H1 (cell line): ENCODE data around the gene CDR2. TPM values are rescaled to one million over a fixed set of nuclear protein-coding genes. Genes with fewer than 3 reads are reported as not detected.

Experiments
- CTCF ChIA-PET: fragments of 300-600 bp; sonication (Branson Sonifier 250); formaldehyde crosslinking; loops from one replicate; lab custom pipeline; 2021; ENCODE audit not compliant: partially characterized antibody; lab: Charles Lee
- POLR2A ChIA-PET: fragments of 300-600 bp; sonication (Branson Sonifier 250); formaldehyde crosslinking; loops from one replicate; lab custom pipeline; 2021; ENCODE audit warnings: inconsistent platforms; ENCODE audit not compliant: partially characterized antibody; lab: Charles Lee
- DNase-seq, 2 experiments: peaks; one replicate each; pipeline versions ENCODE4 v3.0.0 to v3.0.0-alpha.2; 2010 to 2022; ENCODE audit warnings: low spot score in 2 of 2, low read depth in 1 of 2, mixed read lengths in 1 of 2
- FAIRE-seq: peaks from 2 replicates; lab custom pipeline; 2011; peaks lifted over from hg19 to GRCh38; lab: Jason Lieb, UNC
- H2AFZ ChIP-seq: 2 replicates; pipeline ENCODE4 v1.8.1; 2012; ENCODE audit warnings: low read length, inconsistent platforms
- H2AK5ac ChIP-seq: 2 replicates; pipeline ENCODE4 v1.6.1; 2013; ENCODE audit warnings: low read depth, low read length
- H2BK120ac ChIP-seq: replicated peaks from 2 replicates; pipeline ENCODE3; 2013; ENCODE audit warnings: low read depth, low read length, inconsistent platforms
- H2BK12ac ChIP-seq: 2 replicates; pipeline ENCODE4 v1.6.1; 2013; ENCODE audit warnings: low read depth, low read length
- H2BK15ac ChIP-seq: 2 replicates; pipeline ENCODE4 v1.6.1; 2013; ENCODE audit warnings: low read length
- H2BK20ac ChIP-seq: 2 replicates; pipeline ENCODE4 v1.6.1; 2013; ENCODE audit warnings: low read length
- H2BK5ac ChIP-seq: 2 replicates; pipeline ENCODE4 v1.6.1; 2013; ENCODE audit warnings: low read depth, low read length
- H3K14ac ChIP-seq: 2 replicates; pipeline ENCODE4 v1.6.1; 2013; ENCODE audit warnings: inconsistent platforms; ENCODE audit not compliant: insufficient read length
- H3K18ac ChIP-seq: 2 replicates; pipeline ENCODE4 v1.6.1; 2013; ENCODE audit warnings: low read length; ENCODE audit errors: extremely low read depth
- H3K23ac ChIP-seq: 2 replicates; pipeline ENCODE4 v1.6.1; 2013; ENCODE audit warnings: inconsistent platforms; ENCODE audit not compliant: insufficient read length
- H3K23me2 ChIP-seq: 2 replicates; pipeline ENCODE4 v1.6.1; 2013; ENCODE audit warnings: low read depth, low read length
- H3K27ac ChIP-seq: 2 replicates; pipeline ENCODE4 v1.6.1; 2011; ENCODE audit warnings: low read depth, low read length, inconsistent platforms
- H3K27me3 ChIP-seq, 4 experiments: replicated peaks in 1 of 4; 1 replicate in 1 of 4; 2 replicates in 3 of 4; pipeline versions ENCODE4 v1.6.1 to v1.8.1; 2011 to 2013; ENCODE audit warnings: low read length in 3 of 4, mild to moderate bottlenecking in 3 of 4, inconsistent platforms in 2 of 4, mixed read lengths in 2 of 4, moderate library complexity in 1 of 4; ENCODE audit not compliant: control insufficient read depth in 3 of 4, insufficient read depth in 3 of 4; ENCODE audit errors: extremely low read depth in 1 of 4
- H3K36me3 ChIP-seq, 4 experiments: 2 replicates each; pipeline versions ENCODE4 v1.6.1 to v1.8.1; 2011 to 2013; ENCODE audit warnings: mild to moderate bottlenecking in 4 of 4, low read length in 3 of 4, moderate library complexity in 2 of 4, control low read depth in 1 of 4, inconsistent platforms in 1 of 4; ENCODE audit not compliant: insufficient read depth in 4 of 4, control insufficient read depth in 2 of 4
- H3K4ac ChIP-seq: replicated peaks from 2 replicates; pipeline ENCODE3; 2013; ENCODE audit warnings: low read length, low read depth, mixed read lengths, inconsistent platforms; ENCODE audit not compliant: insufficient read length
- H3K4me1 ChIP-seq, 4 experiments: replicated peaks in 1 of 4; 1 replicate in 1 of 4; 2 replicates in 3 of 4; pipeline versions ENCODE4 v1.6.1 to v1.8.1; 2011 to 2013; ENCODE audit warnings: low read length in 3 of 4, inconsistent platforms in 2 of 4, mixed read lengths in 1 of 4; ENCODE audit not compliant: insufficient read depth in 4 of 4, control insufficient read depth in 3 of 4
- H3K4me2 ChIP-seq, 2 experiments: 2 replicates each; pipeline versions ENCODE4 v1.6.1 to v1.8.1; 2011 to 2013; ENCODE audit warnings: low read depth in 2 of 2, low read length in 2 of 2, control low read depth in 1 of 2, inconsistent platforms in 1 of 2, mild to moderate bottlenecking in 1 of 2; ENCODE audit not compliant: insufficient read depth in 1 of 2
- H3K4me3 ChIP-seq, 4 experiments: fragments of 200-600, 300-600 bp in 1 of 4; sonication (generic), shearing (Covaris generic), sonication (Bioruptor Twin) in 1 of 4; 2 replicates each; pipeline versions ENCODE4 v1.5.1 to v1.8.1; 2011 to 2016; ENCODE audit warnings: low read length in 4 of 4, low read depth in 3 of 4, control low read depth in 2 of 4, inconsistent platforms in 2 of 4, mild to moderate bottlenecking in 2 of 4, mixed read lengths in 1 of 4, moderate library complexity in 1 of 4; ENCODE audit not compliant: insufficient read depth in 2 of 4; ENCODE audit errors: extremely low read depth in 1 of 4
- H3K56ac ChIP-seq: replicated peaks from 2 replicates; pipeline ENCODE3; 2013; ENCODE audit warnings: low read depth, mild to moderate bottlenecking, mixed read lengths, low read length, inconsistent platforms; ENCODE audit not compliant: insufficient read length
- H3K79me1 ChIP-seq: 2 replicates; pipeline ENCODE4 v1.6.1; 2013; ENCODE audit warnings: low read depth, low read length, control low read depth
- H3K79me2 ChIP-seq, 2 experiments: 2 replicates each; pipeline versions ENCODE4 v1.6.1 to v1.8.1; 2012 to 2013; ENCODE audit warnings: low read length in 2 of 2, mild to moderate bottlenecking in 2 of 2, inconsistent platforms in 1 of 2; ENCODE audit not compliant: insufficient read depth in 2 of 2, control insufficient read depth in 1 of 2
- H3K9ac ChIP-seq, 4 experiments: replicated peaks in 1 of 4; 1 replicate in 1 of 4; 2 replicates in 3 of 4; pipeline versions ENCODE4 v1.6.1 to v1.8.1; 2011 to 2013; ENCODE audit warnings: low read depth in 3 of 4, low read length in 3 of 4, control low read depth in 2 of 4, mild to moderate bottlenecking in 2 of 4, moderate library complexity in 2 of 4, inconsistent platforms in 1 of 4; ENCODE audit errors: extremely low read depth in 1 of 4
- H3K9me3 ChIP-seq, 2 experiments: 2 replicates each; pipeline versions ENCODE4 v1.6.1 to v1.8.1; 2012 to 2013; ENCODE audit warnings: mild to moderate bottlenecking in 2 of 2, moderate library complexity in 2 of 2, control low read depth in 1 of 2, inconsistent platforms in 1 of 2, low read depth in 1 of 2, low read length in 1 of 2, mixed read lengths in 1 of 2; ENCODE audit not compliant: insufficient read depth in 2 of 2
- H4K20me1 ChIP-seq, 2 experiments: replicated peaks in 1 of 2; 2 replicates each; pipeline versions ENCODE3 to v1.8.1; 2011 to 2013; ENCODE audit warnings: inconsistent platforms in 2 of 2, low read length in 2 of 2, mild to moderate bottlenecking in 1 of 2; ENCODE audit not compliant: insufficient read depth in 2 of 2, control insufficient read depth in 1 of 2
- H4K5ac ChIP-seq: 2 replicates; pipeline ENCODE4 v1.6.1; 2013; ENCODE audit warnings: low read length, low read depth, mixed read lengths, inconsistent platforms; ENCODE audit not compliant: insufficient read length
- H4K8ac ChIP-seq: 2 replicates; pipeline ENCODE4 v1.8.0; 2013; ENCODE audit warnings: mild to moderate bottlenecking, moderate library complexity, low read length, inconsistent platforms; ENCODE audit not compliant: insufficient read depth; ENCODE audit errors: extremely low read depth
- H4K91ac ChIP-seq: replicated peaks from 2 replicates; pipeline ENCODE3; 2013; ENCODE audit warnings: low read length, mixed read lengths, inconsistent platforms; ENCODE audit not compliant: insufficient read length
- BRCA1 ChIP-seq: IDR thresholded peaks from 2 replicates; pipeline ENCODE4 v1.6.1; 2012; ENCODE audit warnings: low read depth, low read length, improper control_type of control experiment
- CHD1 ChIP-seq: IDR thresholded peaks from 2 replicates; pipeline ENCODE4 v1.6.1; 2012; ENCODE audit warnings: low read depth, low read length, improper control_type of control experiment
- GABPA ChIP-seq: IDR thresholded peaks from 2 replicates; pipeline ENCODE4 v1.6.1; 2011; ENCODE audit warnings: mild to moderate bottlenecking, low read length, moderate library complexity, borderline replicate concordance; ENCODE audit not compliant: insufficient read depth
- JUND ChIP-seq: IDR thresholded peaks from 2 replicates; pipeline ENCODE4 v1.6.1; 2011; ENCODE audit warnings: mild to moderate bottlenecking, improper control_type of control experiment, low read length
- SAP30 ChIP-seq: fragments of 300-600 bp; sonication (generic); IDR thresholded peaks from 2 replicates; pipeline ENCODE4 v1.7.1; 2012; ENCODE audit warnings: low read length, moderate library complexity, mild to moderate bottlenecking, inconsistent platforms; ENCODE audit not compliant: insufficient read depth, insufficient replicate concordance
- TAF7 ChIP-seq: optimal IDR thresholded peaks from 2 replicates; pipeline ENCODE3; 2011; ENCODE audit warnings: low read depth, mild to moderate bottlenecking, inconsistent platforms, low read length, moderate library complexity, borderline replicate concordance
- WGBS, 2 experiments: shearing (Covaris generic) in 1 of 2; methylation state at CpG; one replicate each; pipeline versions ENCODE4 v1.1.6 to v1.1.7; 2013 to 2015; ENCODE audit warnings: low lambda C conversion rate in 2 of 2, mixed read lengths in 2 of 2, inconsistent platforms in 1 of 2, low coverage in 1 of 2, missing lambda C conversion rate in 1 of 2; ENCODE audit not compliant: insufficient replicate concordance in 2 of 2, insufficient coverage in 1 of 2, insufficient read length in 1 of 2; ENCODE audit errors: extremely low coverage in 1 of 2, missing lambda C conversion rate in 1 of 2; 5-methylcytosine and 5-hydroxymethylcytosine counted together
- polyA plus RNA-seq, 7 experiments: library from polyadenylated mRNA; depleted of rRNA in 3 of 7; stranded (reverse) in 5 of 7; unstranded in 2 of 7; fragments of >200 nt in 5 of 7; fragments of 200-250 nt in 2 of 7; gene quantifications; 1 replicate in 5 of 7; 2 replicates in 1 of 7; 4 replicates in 1 of 7; pipeline versions ENCODE4 v1.2.1 to v1.2.3, GENCODE V29; 2011 to 2013; ENCODE audit warnings: missing spikeins in 2 of 7, mixed read lengths in 2 of 7
- total RNA-seq: library from RNA; stranded (reverse); fragmentation: NEBNext Ultra II Directional; extraction: Animal tissue kit (Norgen Biotek cat#: 25700); gene quantifications from 2 replicates; pipeline ENCODE4 v1.2.1, GENCODE V29; 2021

The CDR2 gene
- total and polyA plus RNA-seq, 2 of the 8 experiments (the other 6 are each of a cell fraction or from before 2014, with no cell fraction given): 16.3 to 34.9 TPM

- no peak overlapping the region for H3K4me3 ChIP-seq
- FAIRE-seq: no peak
- peak overlapping the region in 2 of 4 experiments; percentile 10 to 26; a peak in 2 of 7 replicates for H3K9ac ChIP-seq
- H2BK20ac ChIP-seq: no peak overlapping the region
- no peak overlapping the region for H4K91ac ChIP-seq
- H3K36me3 ChIP-seq: peaks cover 5 to 44% (median 30%) of the 10 kb centered on the region in 4 experiments; a peak in 7 of 8 replicates
- peak overlapping the region; percentile 21; the same call in 1 of the 2 replicates for H2BK12ac ChIP-seq
- peaks cover 4% of the 10 kb centered on the region; the same call in 1 of the 2 replicates for H3K79me1 ChIP-seq
- H3K27ac ChIP-seq: peak overlapping the region; percentile 62
- H3K27me3 ChIP-seq: no peaks in the 10 kb centered on the region
- no peak overlapping the region for H3K4me2 ChIP-seq
- no peak for TF ChIP-seq JUND
- no peak for TF ChIP-seq TAF7
- no peak for TF ChIP-seq CHD1
- no peak for TF ChIP-seq BRCA1
- no peak for TF ChIP-seq GABPA
- no peak for TF ChIP-seq SAP30
- TF ChIP-seq, all 59 proteins: peak for 0
- 95% methylated on average over 8 of the region's 11 CpGs; no CpG with 5 or more reads in 1 of the 2 experiments for whole genome bisulfite sequencing, 2 experiments
- Histone ChIP-seq H3K9me3 (no peaks in the 10 kb centered on the region), H3K56ac (no peak overlapping the region), H2BK120ac (no peak overlapping the region), H3K14ac (no peak overlapping the region), H2BK5ac (peak overlapping the region; percentile 71), H2AK5ac (0 out of 2 replicates have a peak overlapping the region, but pooled peaks have one; percentile 41), H2BK15ac (no peak overlapping the region), H3K4ac (peak overlapping the region; percentile 53), H3K4me1 (peaks cover 0 to 3% (median under 1%) of the 10 kb centered on the region in 4 experiments; a peak in 2 of 7 replicates), H4K8ac (peak overlapping the region; percentile 92), H3K18ac (no peak overlapping the region), H2AFZ (no peak overlapping the region), H4K20me1 (peaks cover 5 to 11% of the 10 kb centered on the region in 2 experiments), H3K23me2 (no peaks in the 10 kb centered on the region), H4K5ac (no peak overlapping the region), H3K23ac (no peak overlapping the region), H3K79me2 (peaks cover 0 to 13% of the 10 kb centered on the region in 2 experiments; a peak in 1 of 4 replicates)
- DNase-seq: no peak
- ChIA-PET POLR2A (interaction anchor here (1.3 kb wide), 1 partner anchor 8 kb away, joined by 8 read pairs; no protein-coding TSS in a partner anchor), CTCF (interaction anchor here (1.3 to 4.5 kb wide), 5 partner anchors 8 to 99 kb away, joined by 3 to 21 read pairs (median 4); no protein-coding TSS in a partner anchor)
Measured at GRCh38 chr16:22322021-22322471, 52.4 kb downstream of the CDR2 start.
